Activated CD4-positive, CD25-positive, alpha-beta regulatory T cell (primary cell): ENCODE results near the gene SERPINF2.
A peak's percentile ranks its signal among the peaks of the same experiment; 100 is the strongest.
"Not testable (repeated sequence)": the region's sequence is repeated elsewhere in the genome, so short reads cannot be mapped to it uniquely, and the experiment has no call there.

ENCODE experiments used
- DNase-seq, 4 experiments: peaks; one replicate each; lab custom pipeline; 2025; lab: John Stamatoyannopoulos, UW

Gene SERPINF2

GRCh38 chr17:1762901-1763898 is 20.5 kb downstream of the SERPINF2 start:
- no peak for DNase-seq

DNA sequence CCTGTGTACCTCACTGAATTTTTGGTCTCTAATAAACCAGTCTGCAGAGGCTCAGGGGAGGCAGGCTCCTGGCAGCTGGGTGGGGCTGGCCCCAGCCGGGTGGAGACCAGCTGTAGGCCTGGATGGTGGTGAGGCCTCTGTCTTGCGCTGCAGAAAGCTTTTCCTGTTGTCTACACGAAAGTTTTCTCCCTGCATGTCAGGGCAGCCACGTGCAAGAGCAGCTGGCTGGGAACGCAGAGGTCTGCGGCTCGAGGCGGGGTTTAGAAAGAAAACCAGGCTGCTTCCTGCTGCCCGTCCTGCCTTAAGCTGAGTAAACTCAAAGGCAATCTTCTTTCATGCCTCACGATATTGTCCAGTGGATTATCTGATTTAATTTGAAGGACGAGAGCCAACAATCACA is 21.6 kb downstream of the SERPINF2 start:
- DNase-seq: peak in 2 of 4 experiments; percentile 21 to 35

GRCh38 chr17:1764705-1765104 is 22.0 kb downstream of the SERPINF2 start:
- not testable (repeated sequence) for DNase-seq

GRCh38 chr17:1765576-1765975 is 22.9 kb downstream of the SERPINF2 start:
- DNase-seq: no peak

DNA sequence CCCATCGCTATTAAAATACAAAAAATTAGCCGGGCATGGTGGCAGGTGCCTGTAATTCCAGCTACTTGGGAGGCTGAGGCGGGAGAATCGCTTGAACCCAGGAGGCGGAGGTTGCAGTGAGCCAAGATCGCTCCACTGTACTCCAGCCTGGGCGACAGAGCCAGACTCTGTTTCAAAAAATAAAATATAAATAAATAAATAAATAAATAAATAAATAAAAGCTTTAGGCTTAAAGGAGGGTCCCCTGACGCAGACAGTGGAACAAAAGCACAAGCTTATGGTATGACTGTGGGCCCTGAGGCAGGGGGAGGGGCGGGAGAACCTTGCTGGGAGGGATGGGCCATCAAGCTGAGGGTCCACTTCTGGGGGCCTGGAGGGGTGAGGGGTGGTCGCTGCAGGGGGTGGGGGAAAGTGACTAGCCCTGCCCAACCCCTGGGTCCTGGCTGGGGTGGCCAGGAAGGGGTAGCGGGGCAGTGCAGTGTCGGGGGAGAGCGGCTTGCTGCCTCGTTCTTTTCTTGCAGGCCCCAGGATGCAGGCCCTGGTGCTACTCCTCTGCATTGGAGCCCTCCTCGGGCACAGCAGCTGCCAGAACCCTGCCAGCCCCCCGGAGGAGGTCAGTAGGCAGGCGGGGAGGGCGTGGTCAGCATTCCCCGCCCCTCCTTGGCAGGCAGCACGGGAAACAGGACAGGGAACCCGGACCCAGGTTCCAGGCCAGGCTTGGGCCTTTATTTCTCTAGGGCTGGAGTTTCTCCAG is 23.9 kb downstream of the SERPINF2 start:
- DNase-seq: no peak

- no peak for DNase-seq
Observed at GRCh38 chr17:1767358-1767757, 24.7 kb downstream of the SERPINF2 start.

- DNase-seq: no peak
Observed at GRCh38 chr17:1769822-1770477, 27.3 kb downstream of the SERPINF2 start.

DNA sequence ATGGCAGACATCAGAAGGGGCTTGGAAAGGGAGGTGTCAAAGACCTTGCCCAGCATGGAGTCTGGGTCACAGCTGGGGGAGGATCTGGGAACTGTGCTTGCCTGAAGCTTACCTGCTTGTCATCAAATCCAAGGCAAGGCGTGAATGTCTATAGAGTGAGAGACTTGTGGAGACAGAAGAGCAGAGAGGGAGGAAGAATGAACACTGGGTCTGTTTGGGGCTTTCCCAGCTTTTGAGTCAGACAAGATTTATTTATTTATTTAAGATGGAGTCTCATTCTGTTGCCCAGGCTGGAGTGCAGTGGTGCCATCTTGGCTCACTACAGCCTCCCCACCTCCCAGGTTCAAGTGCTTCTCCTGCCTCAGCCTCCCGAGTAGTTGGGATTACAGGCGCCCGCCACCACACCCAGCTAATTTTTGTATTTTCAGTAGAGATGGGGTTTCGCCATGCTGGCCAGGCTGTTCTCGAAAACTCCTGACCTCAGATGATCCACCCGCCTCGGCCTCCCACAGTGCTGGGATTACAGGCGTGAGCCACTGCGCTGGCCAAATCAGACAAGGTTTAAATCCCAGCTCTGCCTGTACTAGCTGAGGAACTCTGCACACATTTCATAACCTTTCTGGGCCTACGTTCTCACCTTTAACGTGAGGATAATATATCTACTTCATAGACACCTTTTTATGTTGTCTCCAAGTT is 30.5 kb downstream of the SERPINF2 start:
- not testable (repeated sequence) for DNase-seq

DNA sequence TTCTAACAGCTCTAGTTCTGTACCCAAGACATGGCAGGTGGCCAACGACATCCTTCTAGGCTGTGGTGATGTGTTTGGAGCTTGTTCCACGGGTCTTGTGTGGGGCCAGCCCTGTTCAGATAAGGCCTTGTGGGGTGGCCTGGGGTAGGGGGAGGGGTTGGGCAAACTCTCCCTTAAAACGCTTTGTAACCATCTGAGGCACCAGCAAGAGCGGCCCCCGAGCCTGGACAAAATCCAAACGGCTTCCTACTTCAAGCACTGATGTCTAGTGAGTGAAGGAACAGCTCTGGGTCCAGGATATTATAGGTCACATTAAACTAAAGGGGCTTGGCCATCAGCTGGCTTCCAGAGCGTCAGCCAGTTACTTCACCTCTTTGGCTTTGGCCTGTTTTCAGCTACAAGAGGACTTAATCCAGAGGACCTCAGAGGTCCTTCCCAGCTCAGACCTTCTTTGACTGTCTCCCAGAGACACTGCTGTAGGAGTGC is 31.1 kb downstream of the SERPINF2 start:
- DNase-seq: no peak

GRCh38 chr17:1774390-1775176 is 31.9 kb downstream of the SERPINF2 start:
- DNase-seq: no peak

- no peak for DNase-seq
Observed at GRCh38 chr17:1776328-1776727, 33.7 kb downstream of the SERPINF2 start.

- DNase-seq: no peak
Observed at GRCh38 chr17:1776857-1777256, 34.2 kb downstream of the SERPINF2 start.

DNA sequence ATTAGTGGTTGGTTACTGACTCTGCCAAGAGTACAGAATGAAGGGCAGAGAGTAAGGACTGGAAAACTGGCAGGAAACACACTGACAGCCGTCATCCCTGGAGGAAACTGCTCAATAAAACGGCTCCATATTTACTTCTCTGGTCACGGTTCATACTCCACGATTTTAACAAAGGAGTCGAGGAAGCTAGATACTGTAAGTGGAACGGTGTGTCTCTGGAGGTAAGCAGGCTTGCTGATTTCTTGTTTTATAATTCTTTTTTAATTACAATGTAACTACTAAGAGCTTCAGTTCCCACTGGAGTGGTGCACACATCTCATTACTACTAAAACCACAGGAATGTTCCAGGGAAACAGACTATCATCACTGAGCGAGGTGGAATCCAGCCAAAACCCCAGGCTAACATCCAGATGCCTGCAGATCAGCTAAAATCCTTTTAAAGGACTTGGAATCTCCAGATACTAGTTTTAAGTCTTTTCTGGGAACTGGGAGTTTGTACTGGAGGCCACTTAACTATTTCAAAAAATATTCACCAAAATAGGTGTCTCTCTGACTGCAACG is 37.0 kb downstream of the SERPINF2 start:
- DNase-seq: no peak

GRCh38 chr17:1782171-1782567 is 39.5 kb downstream of the SERPINF2 start:
- no peak for DNase-seq

DNA sequence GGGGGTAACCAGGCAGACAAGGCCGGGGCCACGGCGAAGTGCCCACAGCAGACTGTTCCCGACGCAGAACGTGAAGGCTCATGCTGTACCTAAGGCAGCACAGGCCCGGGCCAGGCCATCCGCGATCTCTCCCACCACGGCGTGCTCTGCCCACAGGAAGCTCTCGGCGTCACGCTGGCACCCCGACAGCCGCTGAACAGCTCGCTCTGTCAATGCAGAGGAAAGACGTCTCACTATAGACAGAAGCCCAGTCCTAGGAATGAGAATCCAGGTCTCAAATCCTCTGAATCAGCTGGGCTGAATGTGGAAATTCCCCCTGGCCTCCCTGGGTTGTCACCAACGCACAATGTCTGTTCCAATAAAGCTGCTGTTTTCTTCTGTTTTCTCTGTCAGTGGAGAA is 40.6 kb downstream of the SERPINF2 start:
- no peak for DNase-seq

GRCh38 chr17:1783834-1784611 is 41.4 kb downstream of the SERPINF2 start:
- no peak for DNase-seq

- DNase-seq: no peak
Observed at GRCh38 chr17:1785930-1786329, 43.3 kb downstream of the SERPINF2 start.

DNA sequence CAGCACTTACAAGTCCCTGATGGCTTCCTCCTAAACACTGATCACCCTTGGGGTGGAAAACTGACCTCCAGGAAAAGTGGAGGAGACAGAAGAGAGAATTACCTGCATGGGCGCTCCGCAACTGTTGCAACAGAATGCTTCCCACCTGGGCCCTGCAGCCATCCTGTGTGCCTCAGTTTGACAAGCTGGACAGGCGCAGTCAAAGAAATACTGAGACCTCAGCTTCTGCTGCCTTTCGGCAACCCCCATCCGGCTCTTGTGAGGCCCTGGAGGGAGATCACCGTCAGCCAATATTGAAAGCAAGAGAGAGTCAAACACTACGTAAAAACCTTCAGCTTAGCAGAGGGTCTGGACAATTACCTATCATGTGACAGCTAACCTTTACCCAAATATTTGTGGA is 44.0 kb downstream of the SERPINF2 start:
- DNase-seq: no peak

DNA sequence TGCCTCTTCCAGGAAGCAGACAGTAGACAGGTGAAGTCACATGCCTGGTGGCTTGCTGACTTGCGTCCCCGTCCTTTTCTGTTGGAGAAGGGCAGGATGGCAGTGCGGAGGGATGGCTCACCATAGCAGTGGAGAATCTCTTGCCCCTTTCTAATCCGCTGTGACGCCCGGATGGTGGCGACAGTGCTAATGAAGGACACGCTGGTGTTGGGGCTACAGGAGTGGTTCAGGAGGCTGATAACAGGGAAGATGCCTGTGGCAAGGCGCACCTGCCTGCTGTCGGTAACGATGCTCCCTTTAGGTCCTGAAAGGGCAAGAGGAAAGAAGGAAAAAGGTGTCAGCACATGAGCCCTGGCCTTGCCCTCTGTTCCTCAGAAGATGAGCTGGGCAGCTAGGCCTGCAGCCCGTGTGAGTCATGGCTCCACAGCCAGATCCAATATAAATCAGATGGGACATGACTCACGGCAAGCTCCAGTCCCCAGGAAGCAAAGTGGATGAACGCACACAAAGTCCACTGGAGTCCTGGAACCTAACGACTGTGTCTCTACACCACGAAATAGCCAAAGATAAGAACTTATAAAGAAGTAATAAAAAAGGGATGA is 44.7 kb downstream of the SERPINF2 start:
- DNase-seq: no peak
